Measurements from ENCODE around the gene UBE2U.
"Not testable (repeated sequence)": the region's sequence is repeated elsewhere in the genome, so short reads cannot be mapped to it uniquely, and the experiment has no call there.

The UBE2U gene

GRCh38 chr1:64242895-64243756 lies 39.7 kb downstream of the UBE2U start:
- DNase-seq = no peak

- DNase-seq = no peak
Observed at GRCh38 chr1:64243757-64244080, 40.3 kb downstream of the UBE2U start.

- no peak for DNase-seq
Observed at GRCh38 chr1:64245495-64245894, 42.1 kb downstream of the UBE2U start.

GRCh38 chr1:64246294-64246917 lies 43.0 kb downstream of the UBE2U start:
- no peak for DNase-seq

- DNase-seq = no peak
Observed at GRCh38 chr1:64248065-64248464, 44.6 kb downstream of the UBE2U start.

- not testable (repeated sequence) for DNase-seq
Observed at GRCh38 chr1:64250472-64250871, 47.0 kb downstream of the UBE2U start.

- no peak for DNase-seq
Observed at GRCh38 chr1:64251971-64252370, 48.5 kb downstream of the UBE2U start.

GRCh38 chr1:64257233-64257632 lies 53.8 kb downstream of the UBE2U start:
- not testable (repeated sequence) for DNase-seq

- DNase-seq = not testable (repeated sequence)
Observed at GRCh38 chr1:64258444-64258843, 55.0 kb downstream of the UBE2U start.

- DNase-seq = no peak
Observed at GRCh38 chr1:64263335-64263734, 59.9 kb downstream of the UBE2U start.

GRCh38 chr1:64263856-64264255 lies 60.4 kb downstream of the UBE2U start:
- no peak for DNase-seq

GRCh38 chr1:64265141-64265540 lies 61.7 kb downstream of the UBE2U start:
- DNase-seq = no peak

- DNase-seq = no peak
Observed at GRCh38 chr1:64266991-64267390, 63.6 kb downstream of the UBE2U start.

GRCh38 chr1:64268653-64269557 lies 65.5 kb downstream of the UBE2U start:
- peak; percentile 43 for DNase-seq

GRCh38 chr1:64269558-64269884 lies 66.1 kb downstream of the UBE2U start:
- DNase-seq = no peak

GRCh38 chr1:64280001-64280400 lies 76.6 kb downstream of the UBE2U start:
- DNase-seq = no peak

GRCh38 chr1:64282351-64282750 lies 78.9 kb downstream of the UBE2U start:
- DNase-seq = no peak

- DNase-seq = no peak
Observed at GRCh38 chr1:64287071-64287470, 83.6 kb downstream of the UBE2U start.

GRCh38 chr1:64290420-64290819 lies 87.0 kb downstream of the UBE2U start:
- no peak for DNase-seq

GRCh38 chr1:64291931-64292330 lies 88.5 kb downstream of the UBE2U start:
- no peak for DNase-seq

- DNase-seq = no peak
Observed at GRCh38 chr1:64292399-64292798, 89.0 kb downstream of the UBE2U start.

GRCh38 chr1:64293820-64294219 lies 90.4 kb downstream of the UBE2U start:
- DNase-seq = no peak

- no peak for DNase-seq
Observed at GRCh38 chr1:64295136-64295535, 91.7 kb downstream of the UBE2U start.

- no peak for DNase-seq
Observed at GRCh38 chr1:64295561-64295960, 92.1 kb downstream of the UBE2U start.
